ENCODE results near the gene C2orf92.
"Not testable (repeated sequence)": the region's sequence is repeated elsewhere in the genome, so short reads cannot be mapped to it uniquely, and the experiment has no call there.

C2orf92 gene

DNA sequence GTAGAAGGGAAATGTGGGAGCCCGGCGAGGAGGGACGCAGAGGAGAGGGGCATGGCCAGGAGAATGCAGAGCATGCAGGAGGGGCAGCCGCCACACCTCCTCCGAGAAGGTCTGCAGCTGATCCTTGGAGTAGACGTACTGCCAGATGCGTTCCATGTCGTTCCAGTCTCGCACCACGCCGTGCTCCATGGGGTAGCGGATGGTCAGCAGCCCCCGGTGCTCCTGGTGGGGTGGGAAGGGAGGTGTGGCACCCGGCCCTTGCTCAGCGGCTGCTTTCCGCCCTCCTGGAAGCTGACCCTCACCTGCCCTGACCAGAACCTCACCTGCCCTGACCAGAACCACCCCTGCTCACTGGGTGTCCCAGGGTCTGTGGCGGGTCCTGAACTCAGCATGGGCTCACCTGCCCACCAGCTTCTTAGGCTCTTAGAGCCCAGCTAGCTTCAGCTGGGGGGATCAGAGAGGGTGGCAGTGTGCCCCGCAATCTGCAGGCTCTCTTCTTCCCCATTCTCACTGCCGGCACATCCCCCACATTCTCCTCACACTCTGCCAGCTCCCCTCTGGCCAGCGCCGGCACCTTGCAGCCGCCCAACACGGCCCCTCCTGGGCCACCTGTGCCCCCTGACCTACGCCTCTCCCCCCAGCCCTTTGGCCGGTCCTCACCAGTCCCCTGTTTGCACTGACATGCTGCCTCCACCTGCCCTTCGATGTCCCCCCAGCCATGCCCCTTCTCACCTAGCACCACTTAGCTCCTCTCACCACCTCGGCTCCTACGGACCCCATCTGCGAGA lies 10.1 kb upstream of the C2orf92 start:
- Histone ChIP-seq H3K27ac (no peak overlapping the region), H3K4me3 (no peak overlapping the region)

DNA sequence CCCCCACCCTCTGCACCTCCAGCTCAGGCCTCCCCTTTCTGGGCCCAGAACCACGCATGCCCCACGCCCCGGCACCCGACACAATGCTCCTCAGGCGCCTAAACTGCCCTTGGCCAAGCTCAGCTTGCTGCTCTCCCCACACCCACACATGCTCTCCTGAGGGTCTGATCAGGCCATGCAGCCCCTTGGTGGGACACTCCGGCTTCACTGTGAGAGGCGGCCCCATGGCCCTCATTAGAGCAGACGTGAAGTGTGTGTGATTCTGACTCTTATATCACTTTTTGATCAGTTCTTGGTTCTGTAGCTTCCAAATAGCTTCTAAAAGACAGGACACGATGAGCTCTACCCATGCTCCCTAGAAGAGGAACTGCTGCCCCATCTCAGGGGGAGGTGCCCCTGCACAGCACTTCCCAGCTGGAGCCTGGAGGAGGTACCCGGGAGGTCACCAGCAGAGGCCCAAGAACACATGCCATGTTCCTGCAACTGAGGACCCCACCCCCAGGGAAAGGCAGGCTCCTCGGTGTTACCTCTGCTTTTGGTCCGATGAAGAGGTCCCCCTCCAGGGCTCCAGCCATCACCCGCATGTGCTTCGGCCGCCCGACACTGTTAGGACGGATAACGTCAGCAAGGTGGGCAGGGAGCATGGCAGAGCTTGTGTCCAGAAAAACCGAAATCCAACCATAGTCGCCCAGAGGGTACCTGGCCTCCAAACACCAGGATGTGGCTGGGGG lies 9.3 kb upstream of the C2orf92 start:
- Histone ChIP-seq H3K27ac (peak overlapping the region in 1 of 21 experiments; percentile 13), H3K4me3 (no peak overlapping the region)

DNA sequence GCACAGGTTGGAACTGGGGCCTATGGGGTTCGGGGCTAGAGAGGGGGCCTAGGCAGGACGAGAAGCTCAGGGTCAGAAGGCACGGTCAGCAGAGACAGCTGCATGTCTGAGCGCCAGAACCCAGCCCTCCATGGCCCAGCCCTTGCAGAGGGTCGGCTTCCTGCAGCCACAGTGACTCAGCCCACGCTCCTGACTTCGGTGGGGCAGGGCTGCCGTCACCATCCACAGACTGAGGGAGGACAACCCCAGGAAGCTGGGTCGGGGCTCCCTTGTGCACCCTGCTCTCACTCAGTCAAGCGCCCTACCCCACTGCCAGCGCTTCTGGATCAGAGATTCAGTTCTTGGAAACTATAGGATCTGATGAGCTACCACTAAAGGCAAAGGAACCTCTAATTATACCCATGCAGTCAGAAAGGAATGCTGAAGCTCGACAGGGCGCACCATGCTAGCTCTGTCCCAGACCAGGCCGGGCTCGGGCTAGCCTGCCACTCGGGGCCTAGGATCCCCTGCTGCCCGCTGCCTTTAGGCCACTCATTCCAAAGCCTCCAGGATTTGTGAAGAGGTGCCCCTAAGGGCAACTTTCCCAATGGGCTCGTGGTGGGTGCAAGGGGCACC lies 8.6 kb upstream of the C2orf92 start:
- H3K4me3 ChIP-seq: no peak overlapping the region
- peak overlapping the region in 3 of 21 experiments; percentile 6 to 94 (median 13) for H3K27ac ChIP-seq

DNA sequence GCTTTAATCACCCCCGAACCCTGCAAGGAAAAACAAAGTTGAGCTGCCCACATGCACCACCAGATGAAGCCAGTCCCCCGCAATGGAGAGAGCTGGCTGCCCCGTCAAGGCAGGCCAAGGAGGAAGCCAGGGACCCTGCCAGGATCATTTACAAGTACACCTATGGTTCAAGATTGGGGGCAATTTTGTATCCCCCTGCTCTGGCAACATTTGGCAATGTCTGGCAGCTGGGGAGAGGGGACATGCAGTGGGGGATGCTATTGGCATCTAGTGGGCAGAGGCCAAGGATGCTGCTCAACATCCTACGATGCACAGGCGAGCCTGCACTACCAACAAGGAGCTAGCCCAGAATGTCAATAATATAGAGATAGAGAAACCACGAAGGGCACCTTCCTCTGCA lies 7.6 kb upstream of the C2orf92 start:
- Histone ChIP-seq H3K4me3 (peak overlapping the region in 1 of 7 experiments; percentile 52), H3K27ac (peak overlapping the region in 11 of 21 experiments; percentile 2 to 95 (median 92))

DNA sequence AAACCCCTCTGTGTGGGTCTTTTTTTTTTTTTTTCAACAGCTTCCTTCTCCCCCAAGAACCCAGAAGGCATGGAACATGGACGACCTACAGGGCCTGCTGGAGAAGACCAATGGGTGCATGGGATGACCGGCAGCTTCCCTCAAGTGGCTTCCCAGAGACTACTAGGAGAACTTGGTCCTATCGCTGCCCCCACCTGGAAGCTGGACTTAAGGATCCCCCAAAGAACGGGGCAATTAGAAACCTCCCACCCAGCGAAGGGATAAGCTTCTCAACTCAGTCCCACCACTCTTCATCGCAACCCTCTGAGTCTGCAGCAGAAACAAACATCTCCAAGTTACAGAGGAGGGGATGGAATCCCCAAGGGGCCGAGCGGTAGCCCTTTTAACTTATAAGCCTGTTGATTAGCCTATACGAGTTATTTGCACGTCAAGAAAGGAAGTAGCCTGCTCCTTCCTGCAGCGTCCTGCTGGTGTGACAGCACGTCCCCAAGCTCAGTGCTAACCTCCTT lies 7.1 kb upstream of the C2orf92 start:
- peak overlapping the region in 20 of 21 experiments; percentile 80 to 95 (median 92) for H3K27ac ChIP-seq
- H3K4me3 ChIP-seq: peak overlapping the region; percentile 37 to 93 (median 71)

DNA sequence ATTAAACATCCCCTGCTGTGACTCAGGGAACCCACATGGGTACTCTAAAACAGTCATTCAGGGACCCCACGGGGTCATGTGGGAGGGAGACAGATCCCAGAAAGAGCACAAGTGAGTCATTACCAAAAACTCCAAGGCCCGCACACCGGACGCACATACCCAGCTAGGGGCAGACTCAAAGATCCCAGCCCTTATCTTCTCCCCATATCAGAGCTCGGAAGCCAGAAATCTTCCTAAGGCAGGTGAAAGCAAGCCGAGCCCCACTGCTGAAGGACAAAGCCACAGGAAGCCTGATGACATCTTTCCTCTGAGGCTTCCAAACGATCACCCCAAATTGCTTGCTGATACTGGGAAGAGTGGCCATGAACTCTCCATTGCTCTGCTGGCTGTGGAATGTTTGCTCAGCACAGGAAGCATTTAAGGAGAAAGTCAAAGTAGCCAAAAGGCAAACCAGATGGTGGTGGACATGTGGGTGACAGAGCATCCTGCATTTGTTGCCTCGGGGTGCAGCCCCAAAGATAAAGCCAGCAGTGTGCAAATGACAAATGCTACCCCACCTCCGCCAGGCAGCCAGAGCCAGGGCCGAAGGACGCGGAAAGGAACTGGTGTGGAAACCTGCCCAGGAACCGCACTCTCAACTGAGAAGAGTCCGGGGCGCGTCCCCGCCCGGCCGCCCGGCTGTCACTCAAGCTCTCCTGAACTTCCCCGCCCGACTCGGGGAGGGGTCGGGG lies 6.5 kb upstream of the C2orf92 start:
- peak overlapping the region; percentile 37 to 93 (median 71) for H3K4me3 ChIP-seq
- peak overlapping the region; percentile 80 to 95 (median 91) for H3K27ac ChIP-seq

DNA sequence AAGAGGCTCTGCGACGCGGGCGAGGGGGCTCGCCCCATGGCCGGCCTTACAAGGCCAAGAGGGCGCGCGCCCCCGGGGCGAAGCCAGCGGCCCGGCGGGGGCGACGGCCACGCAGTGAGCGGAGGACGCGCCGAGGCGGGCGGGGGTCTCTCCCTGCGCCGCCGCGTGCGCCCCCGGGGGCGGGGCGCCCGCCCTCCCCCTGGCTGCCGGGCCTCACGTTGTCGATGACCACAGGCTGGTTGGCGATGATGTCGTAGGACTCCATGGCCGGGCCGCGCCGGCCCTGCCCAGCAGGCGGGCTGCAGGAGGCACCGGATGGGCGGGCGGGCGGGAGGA lies 5.9 kb upstream of the C2orf92 start:
- Histone ChIP-seq H3K4me3 (peak overlapping the region; percentile 37 to 93 (median 71)), H3K27ac (peak overlapping the region; percentile 80 to 95 (median 91))

DNA sequence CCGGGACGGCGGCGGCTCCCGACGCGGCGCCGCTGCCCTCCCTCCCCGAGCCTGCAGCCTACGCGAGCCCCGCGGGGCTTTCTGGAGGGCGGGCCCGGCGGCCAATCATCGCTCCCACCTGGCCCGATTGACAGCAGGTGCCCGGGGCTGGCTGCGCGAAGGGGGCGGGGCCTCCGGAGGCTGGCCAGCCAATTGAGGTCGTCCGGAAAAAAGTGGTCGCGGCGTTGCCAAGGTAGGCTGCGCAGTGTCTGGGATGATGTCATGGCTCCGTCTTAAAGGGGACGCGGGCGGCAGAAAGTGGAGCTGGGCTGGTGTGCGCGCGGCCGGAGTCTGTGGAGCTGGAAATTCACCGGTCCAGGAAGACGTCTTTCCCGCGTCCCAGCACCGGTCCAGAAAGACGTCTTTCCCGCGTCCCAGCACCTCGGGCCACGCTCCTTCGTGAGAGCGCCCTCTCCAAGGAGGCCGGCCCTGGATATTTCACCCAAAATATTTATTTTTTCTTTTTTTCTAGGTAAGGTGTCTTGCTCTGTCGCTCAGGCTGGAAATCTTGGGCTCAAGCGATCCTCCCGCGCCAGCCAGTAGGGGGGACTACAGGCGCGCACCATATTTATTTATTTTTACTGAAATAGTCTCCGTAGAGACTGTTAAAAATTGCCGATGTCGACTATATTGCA lies 5.4 kb upstream of the C2orf92 start, which contains the start of gene ACTR1B:
ACTR1B (minus strand) TSS at position 83 of the 674 bp plus-strand sequence. CDS start 154 bp downstream, outside the sequence.
- H3K4me3 ChIP-seq: peak within 1 kb of the TSS; percentile 37 to 93 (median 71)
- H3K27ac ChIP-seq: peak within 1 kb of the TSS; percentile 80 to 95 (median 91)

DNA sequence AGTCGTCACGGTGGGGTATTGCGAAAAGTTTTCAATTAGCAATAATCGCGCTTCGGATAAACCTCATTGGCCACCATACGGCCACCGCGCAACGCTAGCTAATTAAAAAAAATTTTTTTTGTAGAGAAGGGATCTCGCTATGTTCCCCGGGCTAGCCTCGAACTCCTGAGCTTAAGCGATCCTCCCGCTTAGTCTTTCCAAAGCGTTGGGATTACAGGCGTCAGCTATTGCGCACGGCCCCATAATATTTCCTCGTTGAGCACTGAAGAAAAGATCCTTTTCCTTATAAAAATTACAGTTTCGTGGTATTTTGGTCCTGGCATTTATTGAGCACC lies 4.9 kb upstream of the C2orf92 start:
- peak overlapping the region; percentile 37 to 93 (median 71) for H3K4me3 ChIP-seq
- H3K27ac ChIP-seq: peak overlapping the region; percentile 52 to 95 (median 91)

DNA sequence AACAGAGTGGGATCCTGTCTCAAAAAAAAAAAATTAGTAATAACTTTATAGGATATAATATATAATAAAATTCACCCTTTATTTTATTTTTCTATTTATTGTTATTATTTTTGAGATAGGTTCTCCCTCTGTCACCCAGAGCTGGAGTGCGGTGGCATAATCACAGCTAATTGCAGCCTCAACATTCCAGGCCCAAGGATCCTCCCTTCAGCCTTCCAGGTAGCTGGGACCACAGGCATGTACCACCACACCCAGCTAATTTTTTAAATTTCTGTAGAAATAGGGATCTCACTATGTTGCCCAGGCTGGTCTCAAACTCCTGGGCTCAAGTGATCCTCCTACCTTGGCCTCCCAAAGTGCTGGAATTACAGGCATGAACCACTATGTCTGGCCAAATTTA lies 958 bp downstream of the C2orf92 start:
- no peak overlapping the region for H3K27ac ChIP-seq
- H3K4me3 ChIP-seq: no peak overlapping the region

DNA sequence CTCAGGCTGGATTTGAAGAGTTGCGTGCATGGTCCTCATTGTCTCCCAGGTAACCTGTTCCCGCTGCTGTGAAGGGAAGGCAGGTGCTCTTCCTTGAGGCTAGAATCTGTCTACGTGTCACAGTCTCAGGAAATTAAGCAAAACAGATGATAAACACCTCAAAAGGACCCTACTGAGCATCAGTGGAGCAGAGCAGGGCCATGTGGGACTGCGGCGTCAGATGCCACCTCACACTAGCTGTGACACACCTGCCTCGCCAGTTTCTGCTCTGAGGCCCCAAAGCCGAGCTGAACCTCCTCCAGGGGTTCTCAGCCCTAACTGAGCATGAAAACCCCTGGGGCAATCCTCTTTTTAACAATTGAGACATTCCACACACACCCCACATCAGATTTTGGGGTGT lies 2.0 kb downstream of the C2orf92 start:
- H3K4me3 ChIP-seq: no peak overlapping the region
- H3K27ac ChIP-seq: no peak overlapping the region

DNA sequence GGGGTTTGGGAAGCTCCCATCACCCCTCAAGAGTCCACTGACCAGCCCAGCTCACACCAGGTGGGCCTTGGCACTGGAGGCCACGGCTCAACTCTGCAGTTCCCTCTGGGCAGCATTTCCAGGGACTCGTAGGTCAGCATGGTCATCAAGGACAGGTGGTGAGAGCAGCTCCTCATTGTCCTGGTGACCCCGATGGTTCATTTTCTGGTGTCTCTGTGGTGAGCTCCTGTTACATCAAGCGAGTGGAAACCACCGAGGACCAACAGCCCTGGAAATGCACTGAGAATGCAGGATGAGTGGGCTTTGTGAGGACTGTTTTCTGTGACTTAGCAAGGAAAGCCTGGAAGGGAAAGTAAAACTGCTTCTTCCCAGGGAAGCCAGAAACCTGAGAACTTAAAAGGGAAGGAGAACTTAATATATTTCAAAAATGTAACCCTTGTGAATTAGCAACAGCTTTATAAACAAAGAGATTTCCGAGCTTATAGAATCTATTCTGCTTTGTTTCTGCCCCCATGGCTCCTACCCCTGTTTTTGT lies 3.2 kb downstream of the C2orf92 start:
- not testable (repeated sequence) for H3K4me3 ChIP-seq, H3K27ac ChIP-seq

DNA sequence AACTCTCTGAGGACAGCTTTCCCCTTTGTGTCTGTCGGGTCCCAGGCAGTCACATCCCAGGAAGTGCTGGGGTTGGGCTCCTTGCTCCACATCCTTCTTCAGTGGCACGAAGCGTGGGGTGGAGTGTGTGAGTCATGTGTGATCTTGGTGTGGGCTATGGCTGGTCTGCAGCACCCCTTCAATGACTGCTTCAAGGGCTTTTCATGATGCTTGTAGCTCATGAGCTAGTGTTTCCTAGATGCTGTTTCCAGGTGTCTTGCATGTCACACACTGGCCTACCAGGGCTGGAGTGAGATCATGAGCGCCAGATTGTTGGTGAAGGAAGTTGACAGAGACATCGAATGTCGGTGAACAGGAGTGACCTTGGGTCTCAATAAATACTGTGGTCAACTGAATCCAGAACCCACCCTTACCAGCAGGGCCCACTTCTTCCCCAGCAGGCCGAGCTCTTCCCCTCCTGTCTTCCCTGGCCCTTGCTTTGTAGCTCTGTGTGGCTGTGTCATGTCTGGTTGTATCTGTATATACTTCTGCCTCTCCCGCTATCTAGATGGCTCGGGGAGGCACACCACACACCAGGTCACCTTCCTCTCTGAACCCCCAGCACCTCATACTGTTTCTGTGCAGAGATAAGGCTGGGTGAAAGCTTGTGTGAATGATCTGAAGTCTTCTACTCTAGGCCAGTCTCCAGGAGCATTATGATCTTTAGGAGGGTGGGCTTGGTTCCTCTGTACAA lies 3.8 kb downstream of the C2orf92 start:
- no peak overlapping the region for H3K4me3 ChIP-seq
- H3K27ac ChIP-seq: no peak overlapping the region

DNA sequence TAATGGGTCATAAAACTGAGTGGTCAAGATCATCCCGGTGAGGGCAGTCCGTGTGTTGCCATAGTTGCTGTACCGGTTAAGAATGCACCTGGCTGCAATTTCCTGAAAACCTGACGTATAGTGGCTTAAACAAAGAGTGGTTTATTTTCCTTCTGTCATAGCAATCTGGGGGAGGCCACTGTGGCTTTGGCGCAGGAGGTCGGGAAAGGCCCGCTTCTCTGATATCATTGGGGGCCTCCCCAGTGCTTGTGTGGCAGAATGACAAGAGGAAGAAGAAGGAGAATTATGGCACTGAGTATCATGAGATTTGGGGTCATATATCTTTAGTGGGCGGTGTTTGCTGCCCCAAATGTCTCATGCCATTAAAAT lies 4.4 kb downstream of the C2orf92 start:
- no peak overlapping the region for H3K27ac ChIP-seq
- H3K4me3 ChIP-seq: no peak overlapping the region

DNA sequence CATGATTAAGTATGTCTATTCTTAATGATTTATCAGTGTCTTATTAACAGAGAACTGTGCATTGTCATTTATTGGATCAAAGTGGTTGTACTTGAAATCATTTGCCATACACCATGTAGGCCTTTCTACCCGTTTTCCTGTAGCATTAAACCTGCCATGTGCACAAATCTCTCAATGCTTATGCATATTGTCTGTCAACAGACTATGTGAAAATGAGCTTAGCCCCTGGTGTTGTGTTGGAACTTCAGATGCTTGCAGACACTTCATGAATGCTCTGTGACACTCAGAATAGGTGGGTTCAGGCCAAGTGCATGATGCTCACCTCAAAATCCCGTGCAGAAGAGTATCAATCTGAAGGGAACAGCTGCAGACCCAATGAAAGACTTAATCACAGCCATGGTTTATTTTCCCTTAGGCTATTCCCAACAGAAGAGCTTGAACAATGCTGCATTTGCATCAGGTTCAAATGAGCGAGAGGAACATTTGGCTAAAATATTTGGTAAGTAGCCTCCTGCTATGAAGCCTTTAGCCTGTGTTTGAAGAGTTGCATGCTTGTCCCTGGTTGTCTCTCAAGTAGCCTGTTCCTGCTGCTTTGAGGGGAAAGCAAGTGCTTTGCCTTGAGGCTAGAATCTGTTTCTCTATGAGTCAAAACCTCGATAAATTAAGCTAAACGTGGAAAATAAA lies 6.1 kb downstream of the C2orf92 start:
- Histone ChIP-seq H3K27ac (no peak overlapping the region), H3K4me3 (no peak overlapping the region)

DNA sequence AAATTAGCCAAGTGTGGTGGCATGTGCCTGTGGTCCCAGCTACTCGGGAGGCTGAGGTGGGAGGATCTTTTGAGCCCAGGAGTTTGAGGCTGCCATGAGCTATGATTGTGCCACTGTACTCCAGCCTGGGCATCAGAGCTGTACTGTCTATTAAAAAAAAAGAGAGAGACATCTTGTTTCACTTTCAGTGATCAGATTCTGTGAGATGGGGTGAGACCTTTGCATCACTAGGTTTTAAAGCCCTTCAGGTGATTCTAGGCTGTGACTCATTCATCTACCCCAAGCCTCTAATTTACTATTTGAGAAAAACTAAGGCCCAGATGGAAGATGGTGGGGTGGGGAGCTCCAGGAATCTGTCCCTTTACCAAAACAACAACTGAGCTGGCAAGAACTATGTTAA lies 7.1 kb downstream of the C2orf92 start:
- Histone ChIP-seq H3K4me3 (no peak overlapping the region), H3K27ac (no peak overlapping the region)

DNA sequence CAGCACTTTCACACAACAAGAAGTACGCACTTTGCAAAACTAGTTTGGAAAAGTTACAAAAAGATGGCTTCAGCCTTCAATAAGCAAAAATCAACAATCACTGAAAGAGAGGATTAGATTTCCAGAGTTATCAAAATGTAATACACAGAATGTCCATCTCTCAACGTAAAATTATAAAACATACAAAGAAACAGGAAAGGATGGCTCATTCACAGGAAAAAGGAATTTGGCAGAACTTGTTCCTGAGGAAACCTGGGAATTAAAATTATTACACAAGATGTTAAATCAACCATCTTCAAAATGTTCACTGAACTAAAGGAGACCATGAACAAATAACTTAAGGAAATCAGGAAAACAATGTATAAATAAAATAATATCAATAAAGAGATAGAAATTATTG lies 8.0 kb downstream of the C2orf92 start:
- H3K27ac ChIP-seq: no peak overlapping the region
- no peak overlapping the region for H3K4me3 ChIP-seq

DNA sequence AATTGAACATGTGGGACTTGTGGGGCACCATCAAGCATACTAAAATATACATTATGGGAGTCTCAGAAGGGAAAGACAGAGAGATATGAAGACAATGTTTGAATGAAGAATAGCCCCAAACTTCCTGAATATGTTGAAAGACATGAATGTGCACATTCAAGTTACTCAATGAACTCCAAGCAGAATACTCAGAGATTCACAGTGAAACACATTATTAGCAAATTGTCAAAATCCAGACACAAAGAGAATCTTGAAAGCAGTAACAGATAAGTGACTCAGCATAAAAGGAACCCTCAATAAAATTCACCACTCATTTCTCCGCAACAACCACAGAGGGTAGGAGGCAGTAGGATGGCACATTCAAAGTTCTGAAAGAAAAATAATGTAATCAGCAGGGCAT lies 8.8 kb downstream of the C2orf92 start:
- no peak overlapping the region for H3K27ac ChIP-seq

More for the DNA sequence above, 8.8 kb downstream of the C2orf92 start:
- no peak overlapping the region for H3K4me3 ChIP-seq
